Epithelial cell of proximal tubule (primary cell): ENCODE results near the gene SCARB1. TPM values are rescaled to one million over a fixed set of nuclear protein-coding genes. Genes with fewer than 3 reads are reported as not detected.

Experiments
- DNase-seq: peaks from one replicate; pipeline ENCODE4 v3.0.0-alpha.2; 2011; ENCODE audit warnings: low read depth
- H3K4me3 ChIP-seq: 2 replicates; pipeline ENCODE4 v1.5.1; 2011; ENCODE audit warnings: low read depth, mild to moderate bottlenecking, low read length
- total RNA-seq: library from RNA; depleted of rRNA; stranded (reverse); fragments of >200 nt; gene quantifications from 2 replicates; pipeline ENCODE4 v1.2.3, GENCODE V29; 2015
- TF ChIP-seq, protein P1 (sequence below): conservative IDR thresholded peaks from 2 replicates; pipeline ENCODE4 v1.5.1; 2012; ENCODE audit warnings: low read depth, mild to moderate bottlenecking, low read length

SCARB1 gene
- total RNA-seq, 1 donor from 2014 or later: 21.9 TPM

DNA sequence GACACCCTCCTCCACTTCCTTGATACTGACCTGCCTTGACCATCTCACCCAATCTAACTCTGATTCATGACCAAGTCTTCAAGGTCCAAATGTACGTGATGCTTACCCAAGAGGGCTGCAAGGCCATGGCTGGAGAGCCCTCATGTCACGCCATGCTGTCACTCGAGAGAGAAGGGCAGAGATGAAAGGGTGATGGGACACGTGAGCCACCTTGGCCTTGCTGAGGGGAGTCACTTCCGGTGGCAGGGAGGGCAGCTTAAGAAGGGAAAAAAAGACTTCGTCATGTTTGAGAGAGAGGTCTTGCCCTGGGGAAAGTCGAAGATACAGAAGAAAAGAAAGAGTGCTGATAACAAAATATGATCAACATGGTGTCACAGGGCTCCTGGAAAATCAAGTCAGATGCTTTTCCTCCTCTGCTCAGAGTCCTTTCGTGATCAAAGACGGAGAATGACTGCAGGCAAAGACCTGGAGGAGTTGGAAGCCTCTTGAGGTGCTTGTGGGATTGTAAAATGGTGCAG lies 3.3 kb upstream of the SCARB1 start:
- TF ChIP-seq, protein P1, sequence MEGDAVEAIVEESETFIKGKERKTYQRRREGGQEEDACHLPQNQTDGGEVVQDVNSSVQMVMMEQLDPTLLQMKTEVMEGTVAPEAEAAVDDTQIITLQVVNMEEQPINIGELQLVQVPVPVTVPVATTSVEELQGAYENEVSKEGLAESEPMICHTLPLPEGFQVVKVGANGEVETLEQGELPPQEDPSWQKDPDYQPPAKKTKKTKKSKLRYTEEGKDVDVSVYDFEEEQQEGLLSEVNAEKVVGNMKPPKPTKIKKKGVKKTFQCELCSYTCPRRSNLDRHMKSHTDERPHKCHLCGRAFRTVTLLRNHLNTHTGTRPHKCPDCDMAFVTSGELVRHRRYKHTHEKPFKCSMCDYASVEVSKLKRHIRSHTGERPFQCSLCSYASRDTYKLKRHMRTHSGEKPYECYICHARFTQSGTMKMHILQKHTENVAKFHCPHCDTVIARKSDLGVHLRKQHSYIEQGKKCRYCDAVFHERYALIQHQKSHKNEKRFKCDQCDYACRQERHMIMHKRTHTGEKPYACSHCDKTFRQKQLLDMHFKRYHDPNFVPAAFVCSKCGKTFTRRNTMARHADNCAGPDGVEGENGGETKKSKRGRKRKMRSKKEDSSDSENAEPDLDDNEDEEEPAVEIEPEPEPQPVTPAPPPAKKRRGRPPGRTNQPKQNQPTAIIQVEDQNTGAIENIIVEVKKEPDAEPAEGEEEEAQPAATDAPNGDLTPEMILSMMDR: no peak
- no peak for DNase-seq
- no peak overlapping the region for H3K4me3 ChIP-seq

DNA sequence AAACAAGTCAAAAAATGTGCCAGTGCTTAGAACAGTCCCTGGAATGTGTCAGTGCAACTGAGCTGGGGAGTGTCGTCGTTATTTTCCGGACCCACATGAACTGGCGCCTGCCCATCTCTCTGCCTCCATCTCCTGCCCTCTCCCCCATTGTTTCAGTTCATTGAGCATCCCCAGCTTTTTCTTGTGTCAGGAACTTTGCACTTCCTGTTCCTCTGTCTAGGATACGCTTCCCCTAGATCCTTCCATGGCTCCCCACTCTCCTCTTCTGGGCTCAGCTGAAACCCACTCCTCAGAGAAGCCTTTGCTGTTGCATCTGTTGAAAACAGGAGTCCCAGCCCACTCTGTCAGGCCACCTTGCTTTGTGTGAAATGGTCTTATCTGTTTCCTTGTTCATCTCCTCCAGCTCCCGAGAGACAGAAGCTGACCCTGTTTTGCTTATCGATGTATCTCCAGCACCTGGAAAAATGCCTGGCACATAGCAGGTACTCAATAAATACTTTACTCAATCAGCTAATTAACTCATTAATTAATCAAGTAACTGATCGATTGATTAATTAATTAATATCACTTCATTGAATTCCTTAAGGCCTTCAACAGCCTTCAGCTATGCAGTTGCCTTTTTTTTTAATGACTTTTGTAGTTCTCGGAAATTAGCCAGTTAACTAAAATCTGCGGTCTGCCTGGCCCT lies 2.7 kb upstream of the SCARB1 start:
- no peak for DNase-seq
- H3K4me3 ChIP-seq: no peak overlapping the region
- TF ChIP-seq, protein P1: no peak

GRCh38 chr12:124865728-124866127 lies 2.1 kb upstream of the SCARB1 start:
- DNase-seq: no peak
- TF ChIP-seq, protein P1: no peak
- H3K4me3 ChIP-seq: no peak overlapping the region

DNA sequence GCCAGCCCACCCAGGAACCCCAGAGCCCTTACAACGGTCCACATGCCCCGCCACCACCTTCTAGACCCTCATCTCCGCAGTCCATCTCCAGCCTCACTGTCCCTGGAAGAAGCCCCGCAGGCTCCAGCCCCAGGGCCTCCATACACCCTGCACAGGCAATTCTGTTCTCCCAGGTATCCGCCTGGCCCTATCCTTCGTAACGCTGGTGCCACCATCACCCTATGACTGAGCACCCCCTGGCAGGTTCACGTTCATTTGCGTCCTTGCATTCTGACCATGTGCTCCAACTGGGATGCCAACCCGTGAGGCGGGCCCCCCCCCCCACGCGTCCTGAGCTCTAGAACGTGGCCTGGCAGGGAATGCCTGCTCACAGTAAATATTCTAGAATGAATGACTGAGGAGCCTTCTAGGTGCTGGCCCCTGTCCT lies 675 bp upstream of the SCARB1 start:
- peak overlapping the region; percentile 72 for H3K4me3 ChIP-seq
- DNase-seq: no peak
- TF ChIP-seq, protein P1: no peak

GRCh38 chr12:124862768-124863415 lies 772 bp downstream of the SCARB1 start:
- TF ChIP-seq, protein P1: no peak
- DNase-seq: no peak
- H3K4me3 ChIP-seq: peak overlapping the region; percentile 72

DNA sequence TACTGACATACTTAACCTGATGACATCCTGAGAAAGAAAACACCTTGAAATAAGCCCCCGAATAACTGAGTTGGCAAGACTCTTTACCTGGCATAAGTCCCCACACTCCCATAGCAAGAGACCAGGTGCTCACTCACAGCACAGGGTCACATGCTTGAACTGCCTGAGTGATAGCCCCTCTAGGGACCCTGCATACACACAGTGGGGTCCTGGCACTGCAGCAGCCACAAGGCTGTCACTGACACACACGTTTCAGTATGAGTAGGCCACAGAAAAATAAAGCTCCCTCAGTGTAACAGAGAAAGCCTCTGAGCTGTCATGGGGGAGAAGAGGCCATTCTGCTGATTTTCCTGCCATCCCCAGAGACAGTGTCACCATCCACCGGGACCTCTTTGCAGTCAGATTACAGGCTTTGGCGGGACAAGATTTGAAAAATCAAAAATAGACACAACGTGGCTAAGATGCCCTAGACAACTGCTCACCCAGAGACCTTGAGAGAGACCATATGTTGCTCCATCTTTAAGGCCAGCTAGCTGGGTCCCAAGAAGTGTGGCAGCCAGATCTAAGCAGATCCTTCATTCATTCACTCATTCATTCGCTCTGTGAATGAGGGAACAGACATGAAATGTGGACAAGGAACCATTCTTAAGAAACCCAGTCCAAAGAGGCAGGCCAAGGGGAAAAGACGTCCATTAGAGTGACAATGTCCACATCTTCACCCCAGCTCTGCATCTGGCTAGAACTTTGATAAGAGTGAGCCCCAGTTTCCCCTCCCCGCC lies 1.6 kb downstream of the SCARB1 start:
- DNase-seq: no peak
- H3K4me3 ChIP-seq: no peak overlapping the region
- TF ChIP-seq, protein P1: no peak
